ENCODE results near the gene CCDC47.

The CCDC47 gene

GRCh38 chr17:63699638-63700527 lies 73.5 kb downstream of the CCDC47 start, which contains the start of gene LIMD2:
LIMD2 (minus strand) TSS chr17:63700125; CDS start chr17:63699298, 827 bp downstream.
- Mint-ChIP-seq H3K4me3 (peak within 1 kb of the TSS; percentile 93), H3K27me3 (no peaks in the 10 kb centered on the region), H3K9me3 (no peaks in the 10 kb centered on the region), H3K27ac (peak within 1 kb of the TSS; percentile 97), H3K36me3 (peaks cover 49% of the 10 kb centered on the region), H3K4me1 (peaks cover 69% of the 10 kb centered on the region)
- peak; percentile 53 for ATAC-seq

GRCh38 chr17:63698886-63699637 lies 74.3 kb downstream of the CCDC47 start:
- peaks cover 75% of the 10 kb centered on the region for H3K4me1 Mint-ChIP-seq
- H3K4me3 Mint-ChIP-seq: peak overlapping the region; percentile 90
- peak overlapping the region; percentile 83 for H3K27ac Mint-ChIP-seq
- H3K36me3 Mint-ChIP-seq: peaks cover 52% of the 10 kb centered on the region
- ATAC-seq: peak; percentile 63
- no peaks in the 10 kb centered on the region for H3K9me3 Mint-ChIP-seq
- H3K27me3 Mint-ChIP-seq: no peaks in the 10 kb centered on the region

GRCh38 chr17:63698381-63698885 lies 75.0 kb downstream of the CCDC47 start:
- H3K36me3 Mint-ChIP-seq: peaks cover 51% of the 10 kb centered on the region
- no peaks in the 10 kb centered on the region for H3K9me3 Mint-ChIP-seq
- H3K27me3 Mint-ChIP-seq: no peaks in the 10 kb centered on the region
- ATAC-seq: no peak
- peaks cover 75% of the 10 kb centered on the region for H3K4me1 Mint-ChIP-seq
- peak overlapping the region; percentile 90 for H3K4me3 Mint-ChIP-seq
- H3K27ac Mint-ChIP-seq: peak overlapping the region; percentile 83

- Mint-ChIP-seq H3K27me3 (no peaks in the 10 kb centered on the region), H3K36me3 (peaks cover 50% of the 10 kb centered on the region), H3K9me3 (no peaks in the 10 kb centered on the region), H3K4me1 (peaks cover 75% of the 10 kb centered on the region), H3K27ac (peak overlapping the region; percentile 83), H3K4me3 (peak overlapping the region; percentile 90)
- peak; percentile 61 for ATAC-seq
Measured at GRCh38 chr17:63697341-63698286, 75.8 kb downstream of the CCDC47 start.

GRCh38 chr17:63696381-63696961 lies 76.9 kb downstream of the CCDC47 start:
- Mint-ChIP-seq H3K27ac (peak overlapping the region; percentile 83), H3K4me1 (peaks cover 65% of the 10 kb centered on the region), H3K27me3 (no peaks in the 10 kb centered on the region), H3K4me3 (peak overlapping the region; percentile 90), H3K36me3 (peaks cover 48% of the 10 kb centered on the region), H3K9me3 (no peaks in the 10 kb centered on the region)
- ATAC-seq: no peak

- peak overlapping the region; percentile 83 for H3K27ac Mint-ChIP-seq
- peaks cover 53% of the 10 kb centered on the region for H3K36me3 Mint-ChIP-seq
- H3K27me3 Mint-ChIP-seq: no peaks in the 10 kb centered on the region
- peak overlapping the region; percentile 90 for H3K4me3 Mint-ChIP-seq
- peaks cover 59% of the 10 kb centered on the region for H3K4me1 Mint-ChIP-seq
- ATAC-seq: no peak
- no peaks in the 10 kb centered on the region for H3K9me3 Mint-ChIP-seq
Measured at GRCh38 chr17:63695889-63696288, 77.5 kb downstream of the CCDC47 start.

Measured in stimulated activated memory B cell treated with anti-CD40 and anti-IgM and Interleukin-4, amounts not matched to agents 10 μg/mL and 1 μg/mL and 100 μg/mL, for 72 hours (primary cell).